Neural progenitor cell (in vitro differentiated cells): ENCODE results near the gene RBM15. TPM values are rescaled to one million over a fixed set of nuclear protein-coding genes. Genes with fewer than 3 reads are reported as not detected.

ENCODE experiments used
- DNase-seq: peaks from one replicate; pipeline ENCODE4 v3.0.0-alpha.2; 2016; ENCODE audit warnings: low spot score
- H2AFZ ChIP-seq: fragments of 200-600 bp; sonication (generic); replicated peaks from 2 replicates; pipeline ENCODE4 v1.6.1; 2016; ENCODE audit warnings: antibody characterized with exemption
- H3F3A ChIP-seq: fragments of 200-600 bp; sonication (generic); 2 replicates; pipeline ENCODE4 v1.6.1; 2016; ENCODE audit warnings: antibody characterized with exemption, low read depth
- H3K27ac ChIP-seq: fragments of 200-600 bp; sonication (generic); 2 replicates; pipeline ENCODE4 v1.5.1; 2016; ENCODE audit warnings: mild to moderate bottlenecking
- H3K27me3 ChIP-seq: fragments of 200-600 bp; sonication (generic); 2 replicates; pipeline ENCODE4 v1.6.1; 2016; ENCODE audit warnings: mild to moderate bottlenecking, moderate library complexity
- H3K36me3 ChIP-seq: fragments of 200-600 bp; sonication (generic); 2 replicates; pipeline ENCODE4 v1.5.1; 2016
- H3K4me1 ChIP-seq: fragments of 200-600 bp; sonication (generic); 2 replicates; pipeline ENCODE4 v1.6.1; 2016; ENCODE audit warnings: mixed run types
- H3K4me2 ChIP-seq: fragments of 200-600 bp; sonication (generic); 2 replicates; pipeline ENCODE4 v1.6.1; 2016
- H3K4me3 ChIP-seq: fragments of 200-600 bp; sonication (generic); 2 replicates; pipeline ENCODE4 v1.5.1; 2016
- H3K79me2 ChIP-seq: fragments of 200-600 bp; sonication (generic); 2 replicates; pipeline ENCODE4 v1.6.1; 2016; ENCODE audit warnings: low read depth
- H3K9ac ChIP-seq: fragments of 200-600 bp; sonication (generic); 2 replicates; pipeline ENCODE4 v1.6.1; 2016
- H3K9me3 ChIP-seq: fragments of 200-600 bp; sonication (generic); 2 replicates; pipeline ENCODE4 v1.5.1; 2016; ENCODE audit warnings: low read depth
- H4K20me1 ChIP-seq: fragments of 200-600 bp; sonication (generic); 2 replicates; pipeline ENCODE4 v1.6.1; 2016; ENCODE audit warnings: low read depth
- H3K27ac Mint-ChIP-seq: 3 replicates; pipeline ENCODE4 v1.8.0; 2021; ENCODE audit warnings: mixed read lengths
- H3K27me3 Mint-ChIP-seq: 2 replicates; pipeline ENCODE4 v1.8.0; 2022; ENCODE audit warnings: low read depth, mild to moderate bottlenecking, inconsistent platforms, moderate library complexity, mixed read lengths; ENCODE audit not compliant: insufficient read depth
- H3K36me3 Mint-ChIP-seq: 3 replicates; pipeline ENCODE4 v1.8.0; 2021; ENCODE audit warnings: mixed read lengths
- H3K4me1 Mint-ChIP-seq: 3 replicates; pipeline ENCODE4 v1.8.0; 2021; ENCODE audit warnings: mixed read lengths
- H3K4me3 Mint-ChIP-seq: 3 replicates; pipeline ENCODE4 v1.8.0; 2021; ENCODE audit warnings: mild to moderate bottlenecking, moderate library complexity, mixed read lengths
- H3K9me3 Mint-ChIP-seq: 3 replicates; pipeline ENCODE4 v1.8.0; 2020; ENCODE audit warnings: mixed read lengths
- EZH2 ChIP-seq: fragments of 200-600 bp; sonication (generic); IDR thresholded peaks from 2 replicates; pipeline ENCODE4 v1.6.1; 2017; ENCODE audit warnings: antibody characterized with exemption, mild to moderate bottlenecking, moderate library complexity
- EZH2phosphoT487 ChIP-seq: fragments of 200-600 bp; sonication (generic); IDR thresholded peaks from 2 replicates; pipeline ENCODE4 v1.6.1; 2017; ENCODE audit warnings: antibody characterized with exemption
- total RNA-seq: library from RNA; depleted of rRNA; stranded (reverse); fragments of >200 nt; gene quantifications from 2 replicates; pipeline ENCODE4 v1.2.3, GENCODE V29; 2015; ENCODE audit warnings: low replicate concordance
- TF ChIP-seq, protein P1 (sequence below): fragments of 200-600 bp; sonication (generic); IDR thresholded peaks from 2 replicates; pipeline ENCODE4 v1.5.1; 2017; ENCODE audit warnings: antibody characterized with exemption, mild to moderate bottlenecking

RBM15 gene
- total RNA-seq, 1 donor from 2014 or later: 66.9 TPM

DNA sequence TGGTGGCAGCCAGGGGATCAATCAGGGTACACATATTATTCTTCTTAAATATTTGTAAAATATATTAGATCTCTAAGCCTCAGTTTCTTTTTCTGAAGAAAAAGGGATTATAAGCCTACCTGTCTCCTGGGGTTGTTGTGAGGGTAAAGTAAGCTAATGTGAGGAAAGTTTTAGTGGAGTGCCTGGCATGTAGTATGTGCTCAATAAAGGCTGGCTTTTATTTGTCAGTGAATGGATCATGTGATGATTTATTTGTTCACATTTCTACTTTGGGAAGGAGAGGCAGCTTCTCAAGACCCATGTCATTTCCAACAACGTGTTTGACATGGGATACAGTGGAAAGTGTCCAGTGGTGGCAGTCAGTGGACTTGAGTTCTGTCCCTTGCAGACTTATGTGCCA, 12.4 kb upstream of the RBM15 start:
- Histone ChIP-seq H3K79me2 (no peaks in the 10 kb centered on the region), H3K9ac (no peak overlapping the region), H3K4me2 (no peak overlapping the region), H3F3A (no peaks in the 10 kb centered on the region), H4K20me1 (no peaks in the 10 kb centered on the region), H3K36me3 (no peaks in the 10 kb centered on the region), H3K9me3 (no peaks in the 10 kb centered on the region), H3K27me3 (no peaks in the 10 kb centered on the region), H2AFZ (no peak overlapping the region), H3K27ac (no peak overlapping the region), H3K4me1 (no peaks in the 10 kb centered on the region), H3K4me3 (no peak overlapping the region)
- no peak for DNase-seq
- Mint-ChIP-seq H3K4me1 (no peaks in the 10 kb centered on the region), H3K36me3 (no peaks in the 10 kb centered on the region), H3K27me3 (no peaks in the 10 kb centered on the region), H3K9me3 (no peaks in the 10 kb centered on the region), H3K4me3 (no peak overlapping the region), H3K27ac (no peak overlapping the region)
- TF ChIP-seq, protein P1, sequence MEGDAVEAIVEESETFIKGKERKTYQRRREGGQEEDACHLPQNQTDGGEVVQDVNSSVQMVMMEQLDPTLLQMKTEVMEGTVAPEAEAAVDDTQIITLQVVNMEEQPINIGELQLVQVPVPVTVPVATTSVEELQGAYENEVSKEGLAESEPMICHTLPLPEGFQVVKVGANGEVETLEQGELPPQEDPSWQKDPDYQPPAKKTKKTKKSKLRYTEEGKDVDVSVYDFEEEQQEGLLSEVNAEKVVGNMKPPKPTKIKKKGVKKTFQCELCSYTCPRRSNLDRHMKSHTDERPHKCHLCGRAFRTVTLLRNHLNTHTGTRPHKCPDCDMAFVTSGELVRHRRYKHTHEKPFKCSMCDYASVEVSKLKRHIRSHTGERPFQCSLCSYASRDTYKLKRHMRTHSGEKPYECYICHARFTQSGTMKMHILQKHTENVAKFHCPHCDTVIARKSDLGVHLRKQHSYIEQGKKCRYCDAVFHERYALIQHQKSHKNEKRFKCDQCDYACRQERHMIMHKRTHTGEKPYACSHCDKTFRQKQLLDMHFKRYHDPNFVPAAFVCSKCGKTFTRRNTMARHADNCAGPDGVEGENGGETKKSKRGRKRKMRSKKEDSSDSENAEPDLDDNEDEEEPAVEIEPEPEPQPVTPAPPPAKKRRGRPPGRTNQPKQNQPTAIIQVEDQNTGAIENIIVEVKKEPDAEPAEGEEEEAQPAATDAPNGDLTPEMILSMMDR: no peak
- TF ChIP-seq EZH2phosphoT487 (no peak), EZH2 (no peak)

DNA sequence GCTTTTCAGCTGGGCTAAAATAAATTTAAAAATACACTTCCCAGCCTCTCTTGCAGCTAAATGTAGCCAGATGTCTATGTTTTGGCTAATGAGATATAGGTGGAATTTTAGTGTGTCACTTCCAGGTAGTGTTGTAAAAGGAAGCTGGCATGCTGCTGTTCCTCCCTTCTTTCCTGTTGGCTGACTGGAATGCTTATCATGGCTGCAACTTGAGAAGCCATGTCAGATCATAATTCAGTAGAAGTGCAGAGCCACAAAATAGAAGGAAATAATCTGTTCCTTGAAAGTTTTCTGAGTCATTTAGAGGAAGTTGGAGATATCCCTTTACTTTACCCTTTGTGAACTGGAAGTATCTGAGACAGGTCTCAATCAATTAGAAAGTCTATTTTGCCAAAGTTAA, 10.9 kb upstream of the RBM15 start:
- Histone ChIP-seq H3K4me1 (no peaks in the 10 kb centered on the region), H3K4me3 (no peak overlapping the region), H3K9ac (no peak overlapping the region), H3K27me3 (no peaks in the 10 kb centered on the region), H3K4me2 (no peak overlapping the region), H3K36me3 (no peaks in the 10 kb centered on the region), H3K27ac (no peak overlapping the region), H3K9me3 (no peaks in the 10 kb centered on the region), H4K20me1 (no peaks in the 10 kb centered on the region), H3F3A (no peaks in the 10 kb centered on the region), H2AFZ (no peak overlapping the region), H3K79me2 (no peaks in the 10 kb centered on the region)
- Mint-ChIP-seq H3K4me3 (no peak overlapping the region), H3K9me3 (no peaks in the 10 kb centered on the region), H3K4me1 (no peaks in the 10 kb centered on the region), H3K36me3 (no peaks in the 10 kb centered on the region), H3K27ac (no peak overlapping the region), H3K27me3 (no peaks in the 10 kb centered on the region)
- TF ChIP-seq EZH2: no peak
- TF ChIP-seq, protein P1: no peak
- no peak for TF ChIP-seq EZH2phosphoT487
- no peak for DNase-seq

DNA sequence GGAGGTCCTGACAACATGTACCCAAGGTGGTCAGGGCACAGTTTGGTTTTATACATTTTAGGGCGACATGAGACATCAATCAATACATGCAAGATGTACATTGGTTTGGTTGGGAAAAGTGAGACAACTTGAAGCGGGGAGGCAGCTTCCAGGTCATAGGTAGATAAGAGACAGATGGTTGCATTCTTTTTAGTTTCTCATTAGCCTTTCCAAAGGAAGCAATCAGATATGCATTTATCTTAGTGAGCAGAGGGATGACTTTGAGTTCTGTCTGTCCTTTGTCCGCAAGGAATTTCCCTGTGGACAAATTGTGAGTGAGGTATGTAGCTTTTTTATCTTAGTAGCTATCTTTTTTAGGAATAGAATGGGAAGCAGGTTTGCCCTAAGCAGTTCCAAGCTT, 10.5 kb upstream of the RBM15 start:
- no peak overlapping the region for H2AFZ ChIP-seq
- no peak overlapping the region for H3K27ac ChIP-seq
- H3K9ac ChIP-seq: no peak overlapping the region
- H4K20me1 ChIP-seq: no peaks in the 10 kb centered on the region
- no peak for DNase-seq
- no peaks in the 10 kb centered on the region for H3K4me1 ChIP-seq
- H3K9me3 ChIP-seq: no peaks in the 10 kb centered on the region
- no peaks in the 10 kb centered on the region for H3K27me3 ChIP-seq
- no peak overlapping the region for H3K4me2 ChIP-seq
- Mint-ChIP-seq H3K9me3 (no peaks in the 10 kb centered on the region), H3K4me1 (no peaks in the 10 kb centered on the region), H3K27ac (no peak overlapping the region), H3K27me3 (no peaks in the 10 kb centered on the region), H3K4me3 (no peak overlapping the region), H3K36me3 (no peaks in the 10 kb centered on the region)
- H3F3A ChIP-seq: no peaks in the 10 kb centered on the region
- H3K4me3 ChIP-seq: no peak overlapping the region
- H3K79me2 ChIP-seq: no peaks in the 10 kb centered on the region
- H3K36me3 ChIP-seq: no peaks in the 10 kb centered on the region
- TF ChIP-seq, protein P1: no peak
- TF ChIP-seq EZH2: no peak
- TF ChIP-seq EZH2phosphoT487: no peak

DNA sequence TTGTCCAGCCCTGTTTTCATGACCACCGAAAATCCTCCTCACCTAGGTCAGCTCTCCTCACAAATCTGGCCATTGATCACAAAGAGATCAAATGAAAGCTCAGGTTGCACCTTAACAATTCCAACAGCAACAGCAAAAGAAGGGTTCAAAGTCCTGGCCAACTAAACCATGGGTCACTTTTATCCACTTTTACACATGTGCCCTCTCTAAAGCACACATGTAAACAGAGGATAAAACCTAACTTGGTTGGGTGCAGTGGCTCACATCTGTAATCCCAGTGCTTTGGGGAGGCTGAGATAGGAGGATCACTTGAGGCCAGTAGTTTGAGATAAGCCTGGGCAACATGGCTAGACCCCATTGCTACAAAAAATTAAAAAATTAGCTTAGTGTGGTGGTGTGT, 3.9 kb upstream of the RBM15 start:
- Histone ChIP-seq H3K4me1 (peaks cover 7% of the 10 kb centered on the region), H3K27ac (no peak overlapping the region), H3K27me3 (no peaks in the 10 kb centered on the region), H3K36me3 (no peaks in the 10 kb centered on the region), H3K4me3 (no peak overlapping the region), H3F3A (peaks cover 15% of the 10 kb centered on the region), H3K79me2 (peaks cover 15% of the 10 kb centered on the region), H3K9me3 (no peaks in the 10 kb centered on the region), H4K20me1 (peaks cover 7% of the 10 kb centered on the region), H3K9ac (no peak overlapping the region), H3K4me2 (no peak overlapping the region), H2AFZ (no peak overlapping the region)
- Mint-ChIP-seq H3K27ac (no peak overlapping the region), H3K4me1 (peaks cover 20% of the 10 kb centered on the region), H3K27me3 (no peaks in the 10 kb centered on the region), H3K9me3 (peaks cover 3% of the 10 kb centered on the region), H3K36me3 (peaks cover 9% of the 10 kb centered on the region), H3K4me3 (no peak overlapping the region)
- DNase-seq: no peak
- TF ChIP-seq EZH2phosphoT487: no peak
